NCI-H2227 (cell line): ENCODE results near the gene FAM78B.

Experiments
- DNase-seq: peaks from one replicate; lab custom pipeline; 2025; ENCODE audit not compliant: unreplicated experiment; lab: John Stamatoyannopoulos, UW

FAM78B gene

GRCh38 chr1:166164995-166165660 lies 1.7 kb downstream of the FAM78B start:
- DNase-seq, result peak; percentile 28

- no peak for DNase-seq
Measured at GRCh38 chr1:166164646-166164994, 2.2 kb downstream of the FAM78B start.

- no peak for DNase-seq
Measured at GRCh38 chr1:166159656-166160055, 7.1 kb downstream of the FAM78B start.

- DNase-seq, result no peak
Measured at GRCh38 chr1:166156674-166157073, 10.1 kb downstream of the FAM78B start.

- no peak for DNase-seq
Measured at GRCh38 chr1:166155108-166155507, 11.7 kb downstream of the FAM78B start.

GRCh38 chr1:166153525-166154314 lies 13.1 kb downstream of the FAM78B start:
- DNase-seq, result no peak

GRCh38 chr1:166152978-166153377 lies 13.8 kb downstream of the FAM78B start:
- DNase-seq, result no peak

GRCh38 chr1:166151804-166152203 lies 15.0 kb downstream of the FAM78B start:
- DNase-seq, result no peak

GRCh38 chr1:166145499-166145898 lies 21.3 kb downstream of the FAM78B start:
- no peak for DNase-seq

- DNase-seq, result no peak
Measured at GRCh38 chr1:166141969-166142368, 24.8 kb downstream of the FAM78B start.

GRCh38 chr1:166140251-166140650 lies 26.6 kb downstream of the FAM78B start:
- DNase-seq, result no peak

GRCh38 chr1:166139735-166140134 lies 27.1 kb downstream of the FAM78B start:
- no peak for DNase-seq

GRCh38 chr1:166136699-166137401 lies 30.0 kb downstream of the FAM78B start:
- DNase-seq, result no peak

GRCh38 chr1:166136222-166136621 lies 30.6 kb downstream of the FAM78B start:
- DNase-seq, result no peak

- DNase-seq, result no peak
Measured at GRCh38 chr1:166133857-166134256, 32.9 kb downstream of the FAM78B start.

GRCh38 chr1:166133276-166133841 lies 33.4 kb downstream of the FAM78B start:
- DNase-seq, result no peak

GRCh38 chr1:166132496-166132895 lies 34.3 kb downstream of the FAM78B start:
- DNase-seq, result no peak

- DNase-seq, result no peak
Measured at GRCh38 chr1:166129006-166129405, 37.8 kb downstream of the FAM78B start.

GRCh38 chr1:166128195-166128594 lies 38.6 kb downstream of the FAM78B start:
- DNase-seq, result no peak

- DNase-seq, result no peak
Measured at GRCh38 chr1:166127003-166127402, 39.8 kb downstream of the FAM78B start.

GRCh38 chr1:166122873-166123466 lies 43.8 kb downstream of the FAM78B start:
- no peak for DNase-seq
